Measurements from ENCODE around the gene ITGB5. TPM values are rescaled to one million over a fixed set of nuclear protein-coding genes. Genes with fewer than 3 reads are reported as not detected.

ITGB5 gene
- total RNA-seq, 6 experiments from 2014 or later = 61.3 to 125 (median 98.4) TPM

GRCh38 chr3:124781476-124782376, 105.4 kb downstream of the ITGB5 start:
- no peak for DNase-seq
- intact Hi-C loops (cut with DNase I) = no loop called here
- Histone ChIP-seq H3K36me3 (peaks cover 0 to 3% (median 0%) of the 10 kb centered on the region in 4 donors), H3K9me3 (no peaks in the 10 kb centered on the region), H3K27ac (peak overlapping the region; percentile 10 to 83 (median 19)), H3K4me3 (no peak overlapping the region), H3K4me1 (peaks cover 0 to 20% (median 8%) of the 10 kb centered on the region in 4 donors), H3K27me3 (no peaks in the 10 kb centered on the region)
- TF ChIP-seq CTCF (IDR thresholded peaks at IDR 0.05) (no peak), POLR2A (IDR thresholded peaks at IDR 0.05) (no peak)
- WGBS (ENCODE audit: insufficient coverage, low coverage, low lambda C conversion rate, missing lambda C conversion rate) = 60% methylated on average over 6 of the region's 8 CpGs
- ATAC-seq = no peak

DNA sequence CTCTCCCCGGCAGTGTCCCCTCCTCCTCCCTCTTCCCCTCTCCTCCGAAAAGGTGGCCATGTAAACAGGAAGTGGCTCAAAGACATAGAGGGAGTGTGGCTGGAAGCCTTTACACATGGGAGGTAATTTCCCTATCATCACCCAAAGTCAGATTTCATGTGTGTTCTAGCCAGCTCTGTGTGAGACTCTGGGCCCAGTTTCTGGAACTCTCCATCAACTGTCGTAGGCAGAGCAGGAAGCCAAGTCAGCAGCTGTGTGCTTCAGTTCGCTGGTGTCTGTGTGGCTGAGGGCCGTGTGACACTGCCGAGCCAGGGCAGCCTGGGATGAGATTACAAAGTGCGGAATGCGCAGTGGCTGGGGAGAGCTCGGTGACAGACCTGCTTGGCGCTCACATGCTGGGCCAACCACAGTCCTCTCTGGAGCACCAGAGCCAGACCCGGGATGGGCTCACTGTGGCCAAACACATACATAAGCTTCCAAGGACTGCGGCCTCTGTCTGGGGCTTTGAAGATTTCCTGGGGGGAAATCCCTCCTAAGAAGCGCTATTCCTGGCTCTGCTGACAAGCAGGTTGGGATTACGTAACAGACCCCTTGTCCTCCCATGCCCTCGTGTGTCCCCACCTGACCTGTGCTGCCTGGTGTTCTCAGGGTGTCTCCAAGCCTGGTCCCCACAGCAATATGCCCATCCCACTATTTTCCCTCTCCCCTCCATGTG, 106.2 kb downstream of the ITGB5 start:
- WGBS (ENCODE audit: insufficient coverage, low coverage, low lambda C conversion rate, missing lambda C conversion rate) = 6% methylated on average over 5 of the region's 15 CpGs
- H3K27ac ChIP-seq = peak overlapping the region; percentile 10 to 83 (median 19)
- H3K27me3 ChIP-seq = no peaks in the 10 kb centered on the region
- H3K4me3 ChIP-seq = no peak overlapping the region
- H3K9me3 ChIP-seq = no peaks in the 10 kb centered on the region
- intact Hi-C loops (cut with DNase I) = no loop called here
- DNase-seq = peak; percentile 52 to 88 (median 75)
- peaks cover 0 to 20% (median 8%) of the 10 kb centered on the region in 4 donors for H3K4me1 ChIP-seq
- peaks cover 0 to 3% (median 0%) of the 10 kb centered on the region in 4 donors for H3K36me3 ChIP-seq
- ATAC-seq = peak; percentile 76 to 92 (median 86)
- no peak for TF ChIP-seq CTCF (IDR thresholded peaks at IDR 0.05)
- no peak for TF ChIP-seq POLR2A (IDR thresholded peaks at IDR 0.05)

DNA sequence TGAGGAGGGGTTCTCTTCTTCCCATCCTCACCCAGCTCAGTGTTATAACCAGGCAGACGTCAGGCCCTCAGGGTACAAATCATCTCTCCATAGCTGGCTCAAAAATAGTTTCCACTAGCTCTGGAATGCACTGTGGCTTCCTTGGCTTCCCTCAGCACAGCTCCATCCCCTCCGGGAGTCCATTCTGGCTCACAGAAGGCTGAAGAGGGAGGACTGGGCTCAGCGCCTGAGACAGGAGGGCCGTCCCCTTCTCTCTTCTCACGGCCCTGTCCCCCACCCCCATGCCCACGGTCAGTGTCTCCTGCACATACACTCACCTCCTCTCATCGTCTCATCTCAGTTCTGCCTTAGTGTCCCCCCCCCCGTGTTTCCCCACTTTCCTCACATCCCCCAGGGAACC, 106.8 kb downstream of the ITGB5 start:
- H3K9me3 ChIP-seq = no peaks in the 10 kb centered on the region
- peak; percentile 8 to 43 (median 33) for ATAC-seq
- TF ChIP-seq CTCF (IDR thresholded peaks at IDR 0.05) (no peak), POLR2A (IDR thresholded peaks at IDR 0.05) (no peak)
- H3K36me3 ChIP-seq = peaks cover 0 to 3% (median 0%) of the 10 kb centered on the region in 4 donors
- H3K4me3 ChIP-seq = no peak overlapping the region
- H3K27ac ChIP-seq = peak overlapping the region; percentile 14 to 83 (median 19)
- H3K27me3 ChIP-seq = no peaks in the 10 kb centered on the region
- peaks cover 0 to 20% (median 8%) of the 10 kb centered on the region in 4 donors for H3K4me1 ChIP-seq
- whole genome bisulfite sequencing (ENCODE audit: insufficient coverage, low coverage, low lambda C conversion rate, missing lambda C conversion rate) = 57% methylated on average over 7 of the region's 8 CpGs
- intact Hi-C loops (cut with DNase I) = no loop called here
- DNase-seq = no peak

GRCh38 chr3:124779751-124780191, 107.4 kb downstream of the ITGB5 start:
- no peak for DNase-seq
- 100% methylated on average over 2 of the region's 9 CpGs for WGBS (ENCODE audit: insufficient coverage, low coverage, low lambda C conversion rate, missing lambda C conversion rate)
- Histone ChIP-seq H3K27ac (peak overlapping the region; percentile 14 to 83 (median 40)), H3K4me1 (peaks cover 0 to 20% (median 8%) of the 10 kb centered on the region in 4 donors), H3K4me3 (no peak overlapping the region), H3K9me3 (no peaks in the 10 kb centered on the region), H3K36me3 (peaks cover 0 to 3% (median 0%) of the 10 kb centered on the region in 4 donors), H3K27me3 (no peaks in the 10 kb centered on the region)
- ATAC-seq = no peak
- intact Hi-C loops (cut with DNase I) = no loop called here
- TF ChIP-seq CTCF (IDR thresholded peaks at IDR 0.05) (no peak), POLR2A (IDR thresholded peaks at IDR 0.05) (no peak)

Data from right lobe of liver (tissue), 6 donors.